GM12875 (cell line): ENCODE measurements around the gene ADGRG2.
"Not testable (repeated sequence)": the region's sequence is repeated elsewhere in the genome, so short reads cannot be mapped to it uniquely, and the experiment has no call there.

Experiments
- H3K4me3 ChIP-seq: one replicate; pipeline ENCODE4 v1.5.1; 2011; ENCODE audit warnings: low read depth, low read length, control low read depth
- TF ChIP-seq, protein P1 (sequence below): IDR thresholded peaks from 2 replicates; pipeline ENCODE4 v1.5.1; 2011; ENCODE audit warnings: low read depth, mild to moderate bottlenecking, control low read depth, inconsistent platforms, low read length, moderate library complexity, borderline replicate concordance; ENCODE audit not compliant: insufficient read depth

ADGRG2 gene

DNA sequence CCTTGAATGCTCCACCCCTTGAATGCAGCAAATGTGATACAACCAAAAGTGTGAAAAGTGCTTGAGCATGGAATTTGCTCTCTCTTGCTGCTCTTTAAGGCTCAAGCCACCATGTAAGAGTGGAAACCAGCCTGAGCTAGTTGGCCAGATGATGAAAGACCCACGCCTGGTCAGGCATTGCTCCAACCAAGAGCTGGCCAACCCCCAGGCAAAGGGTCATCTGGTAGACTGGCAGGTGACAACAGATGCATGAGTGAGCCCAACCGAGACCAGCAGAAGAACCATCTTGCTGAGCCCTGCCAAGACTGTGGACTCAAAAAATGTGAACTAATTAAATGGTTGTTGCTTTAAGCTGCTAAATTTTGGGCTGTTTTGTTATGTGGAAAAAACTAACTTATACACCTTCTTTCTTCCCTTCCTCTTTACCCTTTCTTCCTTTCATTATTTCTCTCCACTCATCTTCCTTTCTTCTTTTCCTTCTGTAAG, 32.7 kb downstream of the ADGRG2 start:
- no peak overlapping the region for H3K4me3 ChIP-seq
- TF ChIP-seq, protein P1, sequence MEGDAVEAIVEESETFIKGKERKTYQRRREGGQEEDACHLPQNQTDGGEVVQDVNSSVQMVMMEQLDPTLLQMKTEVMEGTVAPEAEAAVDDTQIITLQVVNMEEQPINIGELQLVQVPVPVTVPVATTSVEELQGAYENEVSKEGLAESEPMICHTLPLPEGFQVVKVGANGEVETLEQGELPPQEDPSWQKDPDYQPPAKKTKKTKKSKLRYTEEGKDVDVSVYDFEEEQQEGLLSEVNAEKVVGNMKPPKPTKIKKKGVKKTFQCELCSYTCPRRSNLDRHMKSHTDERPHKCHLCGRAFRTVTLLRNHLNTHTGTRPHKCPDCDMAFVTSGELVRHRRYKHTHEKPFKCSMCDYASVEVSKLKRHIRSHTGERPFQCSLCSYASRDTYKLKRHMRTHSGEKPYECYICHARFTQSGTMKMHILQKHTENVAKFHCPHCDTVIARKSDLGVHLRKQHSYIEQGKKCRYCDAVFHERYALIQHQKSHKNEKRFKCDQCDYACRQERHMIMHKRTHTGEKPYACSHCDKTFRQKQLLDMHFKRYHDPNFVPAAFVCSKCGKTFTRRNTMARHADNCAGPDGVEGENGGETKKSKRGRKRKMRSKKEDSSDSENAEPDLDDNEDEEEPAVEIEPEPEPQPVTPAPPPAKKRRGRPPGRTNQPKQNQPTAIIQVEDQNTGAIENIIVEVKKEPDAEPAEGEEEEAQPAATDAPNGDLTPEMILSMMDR = no peak

DNA sequence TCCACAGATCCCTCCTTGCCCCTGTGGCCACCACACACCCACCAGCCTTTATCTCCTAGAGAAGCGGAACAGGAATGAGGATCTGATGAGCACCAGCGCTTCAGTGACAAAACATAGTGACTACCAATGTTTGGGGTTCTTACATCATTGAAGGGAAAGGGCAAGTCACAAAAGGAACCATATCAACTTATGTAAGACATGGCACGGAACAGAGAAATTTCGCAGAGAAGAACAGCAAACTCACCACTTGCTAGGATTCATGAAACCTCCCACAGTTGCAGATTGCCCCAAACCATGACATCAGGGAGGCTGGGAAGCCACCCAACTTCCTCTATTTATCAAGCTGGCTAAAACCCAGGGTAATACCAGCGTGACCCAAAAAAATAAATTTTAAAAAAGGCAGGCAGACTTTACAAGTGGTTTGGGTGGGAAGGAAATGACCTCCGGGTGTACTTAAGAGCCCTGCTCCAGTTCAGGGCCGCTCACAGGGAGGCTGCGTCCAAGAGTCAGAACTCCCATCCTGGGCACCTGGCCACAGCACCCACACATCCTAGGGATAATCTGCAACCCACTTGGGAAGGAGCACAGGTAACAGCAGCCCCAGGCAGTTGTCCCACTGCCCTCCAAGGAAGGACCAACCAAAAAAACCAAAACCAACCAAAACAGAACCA, 36.0 kb downstream of the ADGRG2 start:
- no peak overlapping the region for H3K4me3 ChIP-seq
- TF ChIP-seq, protein P1 = no peak

DNA sequence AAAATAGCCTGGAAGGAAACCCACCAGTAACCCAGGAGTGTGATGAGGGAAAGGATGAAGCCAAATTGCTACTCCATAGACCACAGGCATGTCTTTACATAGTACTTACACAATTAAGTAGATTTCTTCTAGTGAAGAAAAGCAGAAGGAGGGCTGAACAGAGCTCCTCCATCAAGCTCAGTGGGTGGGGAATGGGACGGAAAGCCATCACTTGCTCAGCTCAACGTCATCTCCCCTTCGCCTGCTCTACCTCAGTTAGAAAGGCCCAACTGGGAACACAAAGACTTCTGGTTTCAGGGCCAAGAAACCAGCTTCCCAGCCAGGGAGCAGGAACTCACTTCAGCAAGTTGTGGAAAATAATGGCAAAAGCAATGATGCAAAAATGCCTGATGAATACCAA, 36.6 kb downstream of the ADGRG2 start:
- TF ChIP-seq, protein P1 = no peak
- no peak overlapping the region for H3K4me3 ChIP-seq

DNA sequence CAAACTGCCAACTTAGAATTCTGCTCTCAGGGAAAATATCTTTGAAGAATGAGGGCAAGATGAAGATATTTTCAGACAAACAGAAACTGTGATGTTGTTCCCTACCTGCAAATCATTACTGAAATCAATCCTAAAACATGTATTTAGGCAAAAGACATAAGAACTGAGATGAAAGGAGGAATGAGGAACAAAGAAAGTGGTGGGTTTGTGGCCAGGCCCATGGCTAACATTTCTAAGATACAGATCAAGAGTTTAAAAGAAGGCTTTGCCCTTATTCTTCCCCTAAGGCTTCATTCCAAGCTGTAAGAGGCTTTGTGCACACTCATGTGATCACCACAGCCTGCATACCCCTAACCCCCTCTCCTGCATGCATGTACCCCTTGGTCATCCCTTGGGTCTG, 46.5 kb downstream of the ADGRG2 start:
- TF ChIP-seq, protein P1 = no peak
- H3K4me3 ChIP-seq = no peak overlapping the region

DNA sequence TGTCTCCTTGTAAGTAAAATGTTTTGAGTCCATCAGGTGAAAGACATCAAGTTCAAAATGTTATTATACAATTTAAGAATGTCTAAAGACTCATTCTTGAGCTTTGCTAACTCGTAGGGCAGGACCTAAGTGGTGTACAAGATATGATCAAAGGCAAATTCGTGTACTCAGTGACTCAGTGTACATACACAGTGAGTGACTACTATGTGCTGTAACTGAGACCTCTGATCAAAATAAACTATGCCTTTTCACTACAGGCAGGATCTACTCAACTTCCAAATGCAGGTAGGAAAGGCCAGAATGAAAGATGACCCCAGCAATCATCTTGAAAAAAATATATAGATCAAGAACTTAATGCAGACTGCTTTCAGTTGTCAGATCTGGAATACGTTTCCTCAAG, 49.9 kb downstream of the ADGRG2 start:
- H3K4me3 ChIP-seq = no peak overlapping the region
- TF ChIP-seq, protein P1 = no peak

DNA sequence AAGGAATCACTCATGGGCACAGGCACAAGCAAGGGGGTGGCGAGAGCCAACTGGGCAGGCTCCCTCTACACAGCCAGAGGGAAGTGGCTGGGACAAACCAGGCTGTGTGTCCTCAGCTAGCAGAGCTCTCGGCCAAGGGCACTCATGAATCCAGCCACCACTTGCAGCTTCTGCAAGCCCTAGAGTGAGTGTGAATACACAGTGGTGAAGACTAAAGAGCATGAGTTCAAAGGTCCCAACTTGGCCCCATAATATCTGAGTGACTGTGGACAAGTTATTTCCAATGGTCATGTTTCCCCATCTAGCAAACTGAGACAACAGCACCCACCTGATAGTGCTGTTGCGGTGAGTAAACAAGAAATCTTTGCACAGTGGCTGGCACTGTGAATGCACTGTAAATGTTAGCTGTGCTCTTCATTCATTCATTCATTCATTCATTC, 51.7 kb downstream of the ADGRG2 start:
- H3K4me3 ChIP-seq = no peak overlapping the region

DNA sequence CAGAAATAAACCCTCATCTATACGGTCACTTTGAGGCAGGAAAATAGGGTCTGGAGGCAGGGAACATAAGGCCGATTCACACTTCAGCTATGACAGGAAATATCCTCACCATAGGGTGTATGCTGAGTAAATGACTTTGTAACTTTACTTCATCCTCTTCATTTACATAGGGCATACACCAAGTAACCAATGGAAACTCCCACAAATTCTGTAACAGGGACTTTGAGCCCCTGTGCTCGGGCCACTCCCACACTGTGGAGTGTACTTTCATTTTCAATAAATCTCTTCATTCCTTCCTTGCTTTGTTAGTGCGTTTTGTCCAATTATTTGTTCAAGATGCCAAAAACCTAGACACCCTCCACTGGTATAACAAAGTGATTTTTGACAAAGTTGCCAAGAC, 55.3 kb downstream of the ADGRG2 start:
- H3K4me3 ChIP-seq = not testable (repeated sequence)

More for the DNA sequence above, 51.7 kb downstream of the ADGRG2 start:
- TF ChIP-seq, protein P1 = no peak

DNA sequence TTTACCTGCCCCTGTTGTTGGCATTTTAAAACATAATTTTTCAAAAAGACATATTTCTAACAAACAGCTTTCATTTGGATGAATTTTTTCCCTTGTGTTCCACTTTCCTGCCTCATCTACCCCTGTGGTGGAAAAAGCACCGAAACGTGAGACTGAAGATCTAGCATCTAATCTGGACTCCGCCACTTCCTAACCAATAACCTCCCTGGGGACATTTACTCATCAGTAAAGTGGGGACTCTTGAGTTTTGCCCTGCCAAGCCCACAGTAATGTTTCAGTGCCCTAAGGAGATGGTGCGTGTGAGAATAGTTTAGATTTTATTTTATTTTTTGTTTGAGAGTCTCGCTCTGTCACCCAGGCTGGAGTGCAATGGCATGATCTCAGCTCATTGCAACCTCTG, 56.7 kb downstream of the ADGRG2 start:
- TF ChIP-seq, protein P1 = no peak
- no peak overlapping the region for H3K4me3 ChIP-seq
